ENCODE data around the gene OR52H1. TPM values are rescaled to one million over a fixed set of nuclear protein-coding genes. Genes with fewer than 3 reads are reported as not detected.

The OR52H1 gene
- total RNA-seq, 2 donors from 2014 or later: 0.34 TPM; not detected in 1

- Mint-ChIP-seq H3K4me3 (no peak overlapping the region), H3K27ac (no peak overlapping the region), H3K27me3 (peaks cover 4% of the 10 kb centered on the region), H3K36me3 (ENCODE audit: low read depth) (no peaks in the 10 kb centered on the region), H3K9me3 (no peaks in the 10 kb centered on the region), H3K4me1 (no peaks in the 10 kb centered on the region)
- no peak for ATAC-seq (replicated peaks)
Measured at GRCh38 chr11:5514841-5515240, 33.5 kb downstream of the OR52H1 start.

GRCh38 chr11:5509803-5510202 lies 38.5 kb downstream of the OR52H1 start, which contains the start of gene UBQLN3:
Gene UBQLN3, minus strand, starts transcription at chr11:5509957. Its CDS starts 399 bp downstream, at chr11:5509558.
- ATAC-seq (replicated peaks): no peak
- H3K9me3 Mint-ChIP-seq: no peaks in the 10 kb centered on the region
- H3K36me3 Mint-ChIP-seq (ENCODE audit: low read depth): no peaks in the 10 kb centered on the region
- no peaks in the 10 kb centered on the region for H3K4me1 Mint-ChIP-seq
- H3K27ac Mint-ChIP-seq: no peak within 1 kb of the TSS
- H3K4me3 Mint-ChIP-seq: no peak within 1 kb of the TSS
- peaks cover 14% of the 10 kb centered on the region for H3K27me3 Mint-ChIP-seq

GRCh38 chr11:5508605-5509004 lies 39.7 kb downstream of the OR52H1 start:
- no peaks in the 10 kb centered on the region for H3K4me1 Mint-ChIP-seq
- ATAC-seq (replicated peaks): no peak

GRCh38 chr11:5507933-5508305 lies 40.4 kb downstream of the OR52H1 start:
- Mint-ChIP-seq H3K27ac (no peak overlapping the region), H3K4me1 (no peaks in the 10 kb centered on the region), H3K9me3 (no peaks in the 10 kb centered on the region), H3K27me3 (peaks cover 14% of the 10 kb centered on the region), H3K36me3 (ENCODE audit: low read depth) (no peaks in the 10 kb centered on the region), H3K4me3 (no peak overlapping the region)
- ATAC-seq (replicated peaks): no peak

More at GRCh38 chr11:5508605-5509004, 39.7 kb downstream of the OR52H1 start:
- Mint-ChIP-seq H3K9me3 (no peaks in the 10 kb centered on the region), H3K27ac (no peak overlapping the region), H3K36me3 (ENCODE audit: low read depth) (no peaks in the 10 kb centered on the region), H3K4me3 (no peak overlapping the region), H3K27me3 (peaks cover 14% of the 10 kb centered on the region)

GRCh38 chr11:5507177-5507932 lies 41.0 kb downstream of the OR52H1 start:
- no peak for ATAC-seq (replicated peaks)
- Mint-ChIP-seq H3K4me1 (no peaks in the 10 kb centered on the region), H3K36me3 (ENCODE audit: low read depth) (no peaks in the 10 kb centered on the region), H3K9me3 (no peaks in the 10 kb centered on the region), H3K27ac (no peak overlapping the region), H3K27me3 (peaks cover 16% of the 10 kb centered on the region), H3K4me3 (no peak overlapping the region)

GRCh38 chr11:5505363-5506048 lies 42.8 kb downstream of the OR52H1 start:
- no peaks in the 10 kb centered on the region for H3K9me3 Mint-ChIP-seq
- no peak for ATAC-seq (replicated peaks)
- H3K4me1 Mint-ChIP-seq: no peaks in the 10 kb centered on the region

GRCh38 chr11:5504403-5504921 lies 43.9 kb downstream of the OR52H1 start:
- Mint-ChIP-seq H3K36me3 (ENCODE audit: low read depth) (no peaks in the 10 kb centered on the region), H3K4me1 (no peaks in the 10 kb centered on the region), H3K27ac (no peak overlapping the region), H3K9me3 (no peaks in the 10 kb centered on the region), H3K27me3 (peaks cover 19% of the 10 kb centered on the region), H3K4me3 (no peak overlapping the region)
- ATAC-seq (replicated peaks): no peak

More at GRCh38 chr11:5505363-5506048, 42.8 kb downstream of the OR52H1 start:
- Mint-ChIP-seq H3K27me3 (peaks cover 21% of the 10 kb centered on the region), H3K27ac (no peak overlapping the region), H3K4me3 (no peak overlapping the region), H3K36me3 (ENCODE audit: low read depth) (no peaks in the 10 kb centered on the region)

- Mint-ChIP-seq H3K4me1 (no peaks in the 10 kb centered on the region), H3K36me3 (ENCODE audit: low read depth) (no peaks in the 10 kb centered on the region), H3K27ac (no peak overlapping the region), H3K4me3 (no peak overlapping the region), H3K27me3 (peaks cover 11% of the 10 kb centered on the region), H3K9me3 (no peaks in the 10 kb centered on the region)
- ATAC-seq (replicated peaks): no peak
Measured at GRCh38 chr11:5500393-5500801, 47.9 kb downstream of the OR52H1 start.

- H3K4me3 Mint-ChIP-seq: no peak overlapping the region
- ATAC-seq (replicated peaks): no peak
- H3K4me1 Mint-ChIP-seq: no peaks in the 10 kb centered on the region
- H3K36me3 Mint-ChIP-seq (ENCODE audit: low read depth): no peaks in the 10 kb centered on the region
- H3K27ac Mint-ChIP-seq: no peak overlapping the region
- H3K27me3 Mint-ChIP-seq: peaks cover 11% of the 10 kb centered on the region
- H3K9me3 Mint-ChIP-seq: no peaks in the 10 kb centered on the region
Measured at GRCh38 chr11:5499671-5500070, 48.7 kb downstream of the OR52H1 start.

Other genes with a start within 250 kb of the OR52H1 start
- not detected for gene OR51B4, start 246.6 kb downstream of the OR52H1 start, total RNA-seq
- gene OR51B2, start 224.2 kb downstream of the OR52H1 start, total RNA-seq: under 1 TPM in 1 of 2 donors, not detected in 1; 0.29 TPM
- gene OR51B5, start 205.0 kb downstream of the OR52H1 start, total RNA-seq: under 1 TPM in 1 of 2 donors, not detected in 1; 0.50 TPM
- not detected for gene OR51B6, start 197.0 kb downstream of the OR52H1 start, total RNA-seq
- gene OR51M1, start 164.7 kb downstream of the OR52H1 start, total RNA-seq: not detected
- not detected for gene OR51Q1, start 126.4 kb downstream of the OR52H1 start, total RNA-seq
- gene OR51I1, start 107.0 kb downstream of the OR52H1 start, total RNA-seq: not detected
- gene OR51I2, start 99.2 kb downstream of the OR52H1 start, total RNA-seq: not detected
- gene OR52D1, start 59.9 kb downstream of the OR52H1 start, total RNA-seq: not detected
- under 1 TPM in 1 of 2 donors, not detected in 1; 0.34 TPM for gene UBQLN3, start 38.6 kb downstream of the OR52H1 start, total RNA-seq
- under 1 TPM in 1 of 2 donors, not detected in 1; 0.50 TPM for gene UBQLNL, start 31.8 kb downstream of the OR52H1 start, total RNA-seq
- gene OR52B6, start 32.3 kb upstream of the OR52H1 start, total RNA-seq: not detected
- gene TRIM6, start 48.1 kb upstream of the OR52H1 start, total RNA-seq: under 1 TPM; 0.19 TPM
- gene TRIM34, start 76.5 kb upstream of the OR52H1 start, total RNA-seq: 1 to 10 TPM; 6.7 to 7.1 TPM
- gene TRIM5, start 136.5 kb upstream of the OR52H1 start, total RNA-seq: 10 to 100 TPM; 11.4 to 18.8 TPM
- 100 to 1,000 TPM in 1 of 2 donors, 10 to 100 TPM in 1; 91.0 to 159 TPM for gene TRIM22, start 141.2 kb upstream of the OR52H1 start, total RNA-seq
- under 1 TPM in 1 of 2 donors, not detected in 1; 0.29 TPM for gene OR56B1, start 187.9 kb upstream of the OR52H1 start, total RNA-seq
- gene OR52N4, start 205.7 kb upstream of the OR52H1 start, total RNA-seq: 1 to 10 TPM in 1 of 2 donors, under 1 TPM in 1; 0.26 to 1.8 TPM
- gene OR52N5, start 234.8 kb upstream of the OR52H1 start, total RNA-seq: not detected
- gene OR52N1, start 242.7 kb upstream of the OR52H1 start, total RNA-seq: under 1 TPM in 1 of 2 donors, not detected in 1; 0.09 TPM

Measured in activated T-helper 17 cell treated with anti-CD3 and anti-CD28 coated beads, Interleukin-2, amount 50 U/mL, for 72 hours (primary cell).